IMR-90 (cell line): ENCODE data around the gene HFE. TPM values are rescaled to one million over a fixed set of nuclear protein-coding genes. Genes with fewer than 3 reads are reported as not detected.

ENCODE experiments used
- ATAC-seq: fragments of 200-7000 bp; cut with Tn5 transposase; 2 replicates; pipeline ENCODE4 v1.9.1; 2020; ENCODE audit warnings: low read depth, mild to moderate bottlenecking, moderate library complexity
- BruUV-seq: library from RNA; stranded (reverse); fragments of 400-500 nt; replicated peaks from 2 replicates; lab custom pipeline; 2021; lab: Mats Ljungman, UMichigan
- CTCF ChIA-PET: fragments of 300-600 bp; formaldehyde crosslinking; extraction: SDS; loops from one replicate; lab custom pipeline; 2021; ENCODE audit warnings: antibody characterized with exemption; lab: Yijun Ruan, JAX
- POLR2A ChIA-PET: fragments of 300-600 bp; sonication (Branson Sonifier 250); formaldehyde crosslinking; loops from one replicate; lab custom pipeline; 2022; ENCODE audit warnings: antibody characterized with exemption; ENCODE audit not compliant: unreplicated experiment; lab: Charles Lee
- DNase-seq: peaks from one replicate; pipeline ENCODE4 v3.0.0; 2013
- H2AFZ ChIP-seq: replicated peaks from 2 replicates; pipeline ENCODE3; 2013; ENCODE audit warnings: low read length, mild to moderate bottlenecking; ENCODE audit not compliant: poor library complexity
- H2AK5ac ChIP-seq: 2 replicates; pipeline ENCODE4 v1.6.1; 2013; ENCODE audit warnings: low read depth, low read length, inconsistent platforms
- H2AK9ac ChIP-seq: replicated peaks from 2 replicates; pipeline ENCODE3; 2013; ENCODE audit warnings: mild to moderate bottlenecking, low read depth, low read length, moderate library complexity; ENCODE audit not compliant: poor library complexity
- H2BK120ac ChIP-seq: 2 replicates; pipeline ENCODE4 v1.6.1; 2013; ENCODE audit warnings: low read depth, low read length, inconsistent platforms
- H2BK15ac ChIP-seq: 3 replicates; pipeline ENCODE4 v1.6.1; 2013; ENCODE audit warnings: low read depth, low read length, inconsistent platforms
- H2BK20ac ChIP-seq: 2 replicates; pipeline ENCODE4 v1.6.1; 2013; ENCODE audit warnings: low read depth, mild to moderate bottlenecking, inconsistent platforms, low read length, moderate library complexity
- H2BK5ac ChIP-seq: 2 replicates; pipeline ENCODE4 v1.6.1; 2013; ENCODE audit warnings: mild to moderate bottlenecking, low read depth, low read length, inconsistent platforms; ENCODE audit not compliant: poor library complexity, severe bottlenecking
- H3K14ac ChIP-seq: replicated peaks from 2 replicates; pipeline ENCODE4 v1.6.1; 2013; ENCODE audit warnings: low read depth, low read length, inconsistent platforms
- H3K18ac ChIP-seq: 2 replicates; pipeline ENCODE4 v1.6.1; 2013; ENCODE audit warnings: low read depth, low read length, control low read depth
- H3K23ac ChIP-seq: 2 replicates; pipeline ENCODE4 v1.6.1; 2013; ENCODE audit warnings: low read depth, low read length, inconsistent platforms
- H3K27ac ChIP-seq: 2 replicates; pipeline ENCODE4 v1.5.1; 2013; ENCODE audit warnings: mild to moderate bottlenecking, control low read depth, low read length; ENCODE audit not compliant: insufficient read depth
- H3K27me3 ChIP-seq: 2 replicates; pipeline ENCODE4 v1.6.1; 2013; ENCODE audit warnings: low read length; ENCODE audit not compliant: control insufficient read depth, insufficient read depth
- H3K36me3 ChIP-seq: 2 replicates; pipeline ENCODE4 v1.6.1; 2013; ENCODE audit warnings: low read length, mixed read lengths; ENCODE audit not compliant: control insufficient read depth, insufficient read depth
- H3K4ac ChIP-seq: 2 replicates; pipeline ENCODE4 v1.6.1; 2013; ENCODE audit warnings: low read depth, low read length, inconsistent platforms
- H3K4me1 ChIP-seq: 2 replicates; pipeline ENCODE4 v1.6.1; 2013; ENCODE audit warnings: low read length, mixed read lengths; ENCODE audit not compliant: control insufficient read depth, insufficient read depth
- H3K4me2 ChIP-seq: 2 replicates; pipeline ENCODE4 v1.6.1; 2013; ENCODE audit warnings: low read depth, mild to moderate bottlenecking, control low read depth, low read length, moderate library complexity
- H3K4me3 ChIP-seq: 2 replicates; pipeline ENCODE4 v1.5.1; 2013; ENCODE audit warnings: low read depth, mild to moderate bottlenecking, control low read depth, low read length, moderate library complexity; ENCODE audit not compliant: insufficient read depth
- H3K56ac ChIP-seq: 2 replicates; pipeline ENCODE4 v1.6.1; 2013; ENCODE audit warnings: low read length, inconsistent platforms; ENCODE audit not compliant: insufficient read depth; ENCODE audit errors: extremely low read depth
- H3K79me1 ChIP-seq, 2 experiments: 2 replicates each; pipeline ENCODE4 v1.6.1; 2013; ENCODE audit warnings: low read length in 2 of 2, inconsistent platforms in 1 of 2, low read depth in 1 of 2
- H3K9ac ChIP-seq: 2 replicates; pipeline ENCODE4 v1.6.1; 2013; ENCODE audit warnings: low read depth, low read length, control low read depth
- H3K9me1 ChIP-seq: 2 replicates; pipeline ENCODE4 v1.6.1; 2013; ENCODE audit warnings: low read length, inconsistent platforms; ENCODE audit not compliant: insufficient read depth
- H3K9me3 ChIP-seq: 2 replicates; pipeline ENCODE4 v1.6.1; 2013; ENCODE audit warnings: low read length; ENCODE audit not compliant: control insufficient read depth, insufficient read depth
- H4K20me1 ChIP-seq: 2 replicates; pipeline ENCODE4 v1.6.1; 2013; ENCODE audit warnings: low read length, inconsistent platforms; ENCODE audit not compliant: insufficient read depth
- H4K5ac ChIP-seq: 2 replicates; pipeline ENCODE4 v1.6.1; 2013; ENCODE audit warnings: mild to moderate bottlenecking, low read depth, low read length, control low read depth
- H4K8ac ChIP-seq, 2 experiments: 2 replicates each; pipeline ENCODE4 v1.6.1; 2013; ENCODE audit warnings: low read depth in 2 of 2, low read length in 2 of 2, control low read depth in 1 of 2, inconsistent platforms in 1 of 2
- H4K91ac ChIP-seq: 2 replicates; pipeline ENCODE4 v1.6.1; 2013; ENCODE audit warnings: low read depth, low read length, inconsistent platforms; ENCODE audit not compliant: insufficient read depth
- BHLHE40 ChIP-seq: fragments of 150-350 bp; IDR thresholded peaks from 2 replicates; pipeline ENCODE4 v1.6.1; 2016; ENCODE audit warnings: mild to moderate bottlenecking, low read depth, low read length
- CEBPB ChIP-seq: IDR thresholded peaks from 2 replicates; pipeline ENCODE4 v1.6.1; 2012; ENCODE audit warnings: low read depth, low read length, improper control_type of control experiment
- FOS ChIP-seq: fragments of 150-350 bp; IDR thresholded peaks from 2 replicates; pipeline ENCODE4 v1.6.1; 2016; ENCODE audit warnings: low read depth, low read length
- MAFK ChIP-seq: IDR thresholded peaks from 2 replicates; pipeline ENCODE4 v1.6.1; 2012; ENCODE audit warnings: low read depth, low read length, improper control_type of control experiment
- MAZ ChIP-seq: IDR thresholded peaks from 2 replicates; pipeline ENCODE4 v1.6.1; 2012; ENCODE audit warnings: low read depth, mild to moderate bottlenecking, low read length, improper control_type of control experiment, moderate library complexity, borderline replicate concordance
- MXI1 ChIP-seq: IDR thresholded peaks from 2 replicates; pipeline ENCODE4 v1.6.1; 2012; ENCODE audit warnings: low read depth, mild to moderate bottlenecking, low read length, moderate library complexity, borderline replicate concordance
- NFE2L2 ChIP-seq: fragments of 150-350 bp; IDR thresholded peaks from 2 replicates; pipeline ENCODE4 v1.6.1; 2016; ENCODE audit warnings: low read depth, mild to moderate bottlenecking, low read length
- POLR2A ChIP-seq: IDR thresholded peaks from 2 replicates; pipeline ENCODE4 v1.6.1; 2012; ENCODE audit warnings: mild to moderate bottlenecking, low read depth, low read length
- RAD21 ChIP-seq: IDR thresholded peaks from 2 replicates; pipeline ENCODE4 v1.6.1; 2012; ENCODE audit warnings: low read length, improper control_type of control experiment
- RCOR1 ChIP-seq: IDR thresholded peaks from 2 replicates; pipeline ENCODE4 v1.6.1; 2012; ENCODE audit warnings: mild to moderate bottlenecking, low read length, improper control_type of control experiment; ENCODE audit not compliant: insufficient replicate concordance
- RFX5 ChIP-seq: IDR thresholded peaks from 2 replicates; pipeline ENCODE4 v1.8.0; 2012; ENCODE audit warnings: low read depth, mild to moderate bottlenecking, low read length, moderate library complexity
- SMC3 ChIP-seq: fragments of 150-350 bp; IDR thresholded peaks from 2 replicates; pipeline ENCODE4 v1.6.1; 2016; ENCODE audit warnings: low read depth, mild to moderate bottlenecking, antibody characterized with exemption, low read length, moderate library complexity
- WGBS, 2 experiments: methylation state at CpG; one replicate each; pipeline versions ENCODE4 v1.1.5 to v1.1.7; 2013; ENCODE audit warnings: missing lambda C conversion rate in 2 of 2; ENCODE audit not compliant: insufficient read length in 1 of 2; ENCODE audit errors: extremely low coverage in 2 of 2; 5-methylcytosine and 5-hydroxymethylcytosine counted together
- dilution Hi-C: fragments of 300-500 bp; cut with HindIII; formaldehyde crosslinking; loops from one replicate; pipeline ENCODE4 v1.14.3; 2018; ENCODE audit warnings: low sequenced_read_pairs; ENCODE audit not compliant: unreplicated experiment
- in situ Hi-C: fragments of 300-500 bp; cut with MboI; formaldehyde crosslinking; loops from 3 replicates; pipeline ENCODE4 v1.14.3; 2019; ENCODE audit warnings: low sequenced_read_pairs, inconsistent platforms, mixed read lengths
- intact Hi-C: fragments of 100-400 bp; cut with micrococcal nuclease; formaldehyde crosslinking; loops from 2 replicates; pipeline ENCODE4 v1.10.0; 2022
- polyA plus RNA-seq, 3 experiments: library from polyadenylated mRNA; depleted of rRNA; stranded (reverse); fragments of >200 nt; gene quantifications; 2 replicates each; pipeline ENCODE4 v1.2.3, GENCODE V29; 2012; ENCODE audit warnings: low replicate concordance in 1 of 3
- total RNA-seq: library from RNA; depleted of rRNA; stranded (reverse); fragments of >200 nt; gene quantifications from 2 replicates; pipeline ENCODE4 v1.2.3, GENCODE V29; 2012
- TF ChIP-seq, protein P1 (sequence below): fragments of 150-350 bp; IDR thresholded peaks from 2 replicates; pipeline ENCODE4 v1.6.1; 2017; ENCODE audit warnings: mild to moderate bottlenecking, antibody characterized with exemption, low read length, low read depth
- TF ChIP-seq, protein P2 (sequence below): conservative IDR thresholded peaks from 2 replicates; pipeline ENCODE4 v1.5.1; 2012; ENCODE audit warnings: mild to moderate bottlenecking, low read depth, low read length, improper control_type of control experiment
- TF ChIP-seq, protein P3 (sequence below): fragments of 150-350 bp; IDR thresholded peaks from 2 replicates; pipeline ENCODE4 v1.6.1; 2016; ENCODE audit warnings: low read depth, mild to moderate bottlenecking, low read length, moderate library complexity, borderline replicate concordance

HFE gene
- total and polyA plus RNA-seq, 2 of the 4 experiments (the other 2 are of a cell fraction) = 14.9 to 15.7 TPM

DNA sequence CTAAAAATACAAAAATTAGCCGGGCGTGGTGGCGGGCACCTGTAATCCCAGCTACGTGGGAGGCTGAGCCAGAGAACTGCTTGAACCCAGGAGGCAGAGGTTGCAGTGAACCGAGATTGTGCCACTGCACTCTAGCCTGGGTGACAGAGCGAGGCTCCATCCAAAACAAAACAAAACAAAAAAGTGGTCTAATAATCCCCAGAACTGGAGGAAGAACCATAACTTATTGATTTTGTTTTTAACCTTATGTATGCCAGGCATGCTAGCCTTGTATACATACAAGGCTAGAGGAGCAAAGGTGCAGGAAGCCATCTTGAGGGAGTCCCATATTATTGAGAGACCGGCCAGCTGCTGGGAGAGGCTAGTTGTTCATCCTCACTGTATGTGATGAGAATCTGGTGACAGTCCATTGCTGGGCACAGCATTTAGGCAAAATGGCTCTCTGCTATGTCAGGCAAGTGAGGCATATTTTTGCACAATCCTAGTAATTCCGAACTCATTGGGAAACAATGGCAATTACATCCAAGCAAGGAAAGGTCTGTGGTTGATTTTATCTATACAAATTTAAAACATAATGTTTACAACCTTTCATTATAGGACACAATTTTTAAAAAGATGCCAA lies 18.0 kb downstream of the HFE start:
- Histone ChIP-seq H4K8ac (peak overlapping the region in 1 of 2 experiments; percentile 72; a peak in 3 of 4 replicates), H3K56ac (peak overlapping the region; percentile 71; the same call in 1 of the 2 replicates), H3K27ac (peak overlapping the region; percentile 46), H3K9me3 (peaks cover 2% of the 10 kb centered on the region; the same call in 1 of the 2 replicates), H3K36me3 (no peaks in the 10 kb centered on the region), H3K9ac (no peak overlapping the region), H3K4me2 (no peak overlapping the region), H2BK5ac (peak overlapping the region; percentile 94), H2AFZ (peak overlapping the region; percentile 79), H3K18ac (peak overlapping the region; percentile 10; the same call in 1 of the 2 replicates), H3K79me1 (no peaks in the 10 kb centered on the region), H3K23ac (peak overlapping the region; percentile 93), H2BK120ac (peak overlapping the region; percentile 96), H2BK20ac (peak overlapping the region; percentile 96), H4K91ac (peak overlapping the region; percentile 85), H3K4me3 (no peak overlapping the region), H2AK5ac (peak overlapping the region; percentile 94), H3K27me3 (no peaks in the 10 kb centered on the region), H3K14ac (peak overlapping the region; percentile 85), H3K9me1 (peaks cover 3% of the 10 kb centered on the region), H2AK9ac (peak overlapping the region; percentile 59), H4K5ac (no peak overlapping the region), H4K20me1 (no peaks in the 10 kb centered on the region), H3K4ac (peak overlapping the region; percentile 94), H3K4me1 (peaks cover 5% of the 10 kb centered on the region; the same call in 1 of the 2 replicates), H2BK15ac (peak overlapping the region; percentile 80; the same call in 1 of the 3 replicates)
- no TSS peak for BruUV-seq
- dilution Hi-C loops = no loop called here
- DNase-seq (no peak), ATAC-seq (no peak)
- CTCF ChIA-PET = no interaction called here
- intact Hi-C loops = no loop called here
- in situ Hi-C loops = no loop called here
- 100% methylated on average over 1 of the region's 8 CpGs; no CpG with 5 or more reads in 1 of the 2 experiments for WGBS, 2 experiments
- POLR2A ChIA-PET = interaction anchor here (1.0 to 2.5 kb wide), 2 partner anchors 19 to 61 kb away, joined by 3 to 44 read pairs; a partner anchor contains a TSS
- TF ChIP-seq MAZ = no peak
- TF ChIP-seq RCOR1 = no peak
- no peak for TF ChIP-seq SMC3
- no peak for TF ChIP-seq RAD21
- TF ChIP-seq MXI1 = no peak
- no peak for TF ChIP-seq MAFK
- no peak for TF ChIP-seq POLR2A
- TF ChIP-seq, protein P1, sequence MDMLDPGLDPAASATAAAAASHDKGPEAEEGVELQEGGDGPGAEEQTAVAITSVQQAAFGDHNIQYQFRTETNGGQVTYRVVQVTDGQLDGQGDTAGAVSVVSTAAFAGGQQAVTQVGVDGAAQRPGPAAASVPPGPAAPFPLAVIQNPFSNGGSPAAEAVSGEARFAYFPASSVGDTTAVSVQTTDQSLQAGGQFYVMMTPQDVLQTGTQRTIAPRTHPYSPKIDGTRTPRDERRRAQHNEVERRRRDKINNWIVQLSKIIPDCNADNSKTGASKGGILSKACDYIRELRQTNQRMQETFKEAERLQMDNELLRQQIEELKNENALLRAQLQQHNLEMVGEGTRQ = no peak
- no peak for TF ChIP-seq BHLHE40
- TF ChIP-seq CEBPB = no peak
- TF ChIP-seq FOS = no peak
- TF ChIP-seq NFE2L2 = no peak
- TF ChIP-seq RFX5 = no peak
- TF ChIP-seq, protein P2, sequence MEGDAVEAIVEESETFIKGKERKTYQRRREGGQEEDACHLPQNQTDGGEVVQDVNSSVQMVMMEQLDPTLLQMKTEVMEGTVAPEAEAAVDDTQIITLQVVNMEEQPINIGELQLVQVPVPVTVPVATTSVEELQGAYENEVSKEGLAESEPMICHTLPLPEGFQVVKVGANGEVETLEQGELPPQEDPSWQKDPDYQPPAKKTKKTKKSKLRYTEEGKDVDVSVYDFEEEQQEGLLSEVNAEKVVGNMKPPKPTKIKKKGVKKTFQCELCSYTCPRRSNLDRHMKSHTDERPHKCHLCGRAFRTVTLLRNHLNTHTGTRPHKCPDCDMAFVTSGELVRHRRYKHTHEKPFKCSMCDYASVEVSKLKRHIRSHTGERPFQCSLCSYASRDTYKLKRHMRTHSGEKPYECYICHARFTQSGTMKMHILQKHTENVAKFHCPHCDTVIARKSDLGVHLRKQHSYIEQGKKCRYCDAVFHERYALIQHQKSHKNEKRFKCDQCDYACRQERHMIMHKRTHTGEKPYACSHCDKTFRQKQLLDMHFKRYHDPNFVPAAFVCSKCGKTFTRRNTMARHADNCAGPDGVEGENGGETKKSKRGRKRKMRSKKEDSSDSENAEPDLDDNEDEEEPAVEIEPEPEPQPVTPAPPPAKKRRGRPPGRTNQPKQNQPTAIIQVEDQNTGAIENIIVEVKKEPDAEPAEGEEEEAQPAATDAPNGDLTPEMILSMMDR = no peak
- TF ChIP-seq, protein P3, sequence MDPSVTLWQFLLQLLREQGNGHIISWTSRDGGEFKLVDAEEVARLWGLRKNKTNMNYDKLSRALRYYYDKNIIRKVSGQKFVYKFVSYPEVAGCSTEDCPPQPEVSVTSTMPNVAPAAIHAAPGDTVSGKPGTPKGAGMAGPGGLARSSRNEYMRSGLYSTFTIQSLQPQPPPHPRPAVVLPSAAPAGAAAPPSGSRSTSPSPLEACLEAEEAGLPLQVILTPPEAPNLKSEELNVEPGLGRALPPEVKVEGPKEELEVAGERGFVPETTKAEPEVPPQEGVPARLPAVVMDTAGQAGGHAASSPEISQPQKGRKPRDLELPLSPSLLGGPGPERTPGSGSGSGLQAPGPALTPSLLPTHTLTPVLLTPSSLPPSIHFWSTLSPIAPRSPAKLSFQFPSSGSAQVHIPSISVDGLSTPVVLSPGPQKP = no peak
